Heart left ventricle (tissue), 16 donors: ENCODE data around the gene CNTRL. TPM values are rescaled to one million over a fixed set of nuclear protein-coding genes. Genes with fewer than 3 reads are reported as not detected.
"Not testable (repeated sequence)": the region's sequence is repeated elsewhere in the genome, so short reads cannot be mapped to it uniquely, and the experiment has no call there.

Experiments
- ATAC-seq, 4 donors: fragments of 200-7000 bp; cut with Tn5 transposase; one replicate each; pipeline ENCODE4 v1.9.1; 2020 to 2022; ENCODE audit warnings: moderate library complexity in 4 of 4, mild to moderate bottlenecking in 3 of 4, moderate number of reproducible peaks in 1 of 4
- DNase-seq, 5 donors: peaks; one replicate each; pipeline ENCODE4 v3.0.0-alpha.2; 2020
- H3K27ac ChIP-seq, 12 donors: fragments of 200-600 bp; sonication (generic) in 4 of 12; one replicate each; pipeline versions ENCODE4 v1.5.0 to v1.8.0; 2016 to 2022; ENCODE audit warnings: mild to moderate bottlenecking in 2 of 12
- H3K27me3 ChIP-seq, 9 donors: fragments of 200-600 bp; sonication (generic) in 2 of 9; one replicate each; pipeline versions ENCODE4 v1.5.1 to v1.8.0; 2016 to 2022; ENCODE audit warnings: mild to moderate bottlenecking in 3 of 9
- H3K36me3 ChIP-seq, 9 donors: fragments of 200-600 bp; sonication (generic) in 2 of 9; one replicate each; pipeline versions ENCODE4 v1.5.0 to v1.8.0; 2018 to 2022; ENCODE audit warnings: mild to moderate bottlenecking in 2 of 9
- H3K4me1 ChIP-seq, 12 donors: fragments of 200-600 bp; sonication (generic) in 4 of 12; one replicate each; pipeline versions ENCODE4 v1.5.0 to v1.8.0; 2016 to 2022; ENCODE audit warnings: mild to moderate bottlenecking in 3 of 12
- H3K4me3 ChIP-seq, 12 donors: fragments of 200-600 bp; sonication (generic) in 4 of 12; one replicate each; pipeline versions ENCODE4 v1.5.0 to v1.8.0; 2017 to 2022; ENCODE audit warnings: mild to moderate bottlenecking in 9 of 12, moderate library complexity in 4 of 12
- H3K9me3 ChIP-seq, 12 donors: fragments of 200-600 bp; sonication (generic) in 4 of 12; one replicate each; pipeline versions ENCODE4 v1.5.0 to v1.8.0; 2016 to 2022; ENCODE audit warnings: mild to moderate bottlenecking in 1 of 12
- POLR2A ChIP-seq, 2 donors: fragments of 450-650 bp; IDR thresholded peaks; one replicate each; pipeline ENCODE4 v1.6.1; 2017; ENCODE audit warnings: antibody characterized with exemption in 2 of 2, mild to moderate bottlenecking in 2 of 2, moderate library complexity in 2 of 2
- WGBS, 4 donors: extraction: QIAGEN DNeasy Blood & Tissue Kit in 2 of 4; methylation state at CpG; one replicate each; pipeline versions ENCODE4 v1.1.5 to v1.1.7; 2013 to 2018; 5-methylcytosine and 5-hydroxymethylcytosine counted together
- intact Hi-C, 10 donors: fragments of 100-400 bp; cut with DNase I; formaldehyde crosslinking; loops; one replicate each; pipeline versions ENCODE4 v1.11.1 to v1.14.2; 2022
- polyA plus RNA-seq, 2 donors: library from polyadenylated mRNA; stranded (reverse); fragments of 200-250 nt; gene quantifications; one replicate each; pipeline ENCODE4 v1.2.3, GENCODE V29; 2013
- total RNA-seq, 9 donors: library from RNA; depleted of rRNA in 2 of 9; stranded (reverse); fragments of >200 nt in 2 of 9; fragmentation: NEBNext Ultra II Directional in 3 of 9; extraction: Animal tissue kit (Norgen Biotek cat#: 25700) in 3 of 9; gene quantifications; one replicate each; pipeline versions ENCODE4 v1.1.0 to v1.2.4, GENCODE V29; 2016 to 2023
- TF ChIP-seq, protein P1 (sequence below), 12 donors: fragments of 200-600 bp; sonication (generic) in 4 of 12; IDR thresholded peaks; one replicate each; pipeline versions ENCODE4 v1.5.0 to v1.8.0; 2018 to 2022; ENCODE audit warnings: antibody characterized with exemption in 12 of 12, mild to moderate bottlenecking in 5 of 12
- donor health status: ischemic (EF 13 %, LVEDD 7.1; RV severe dilation, severe dysfunction).
- donor health status: healthy with polysubstance abuse.
- donor health status: DM: no; HTN: yes; CAD: no.
- donor health status: DM: no; HTN: no; CAD: no.
- donor health status: ischemic (EF 25% LVEDD 6.9; RV normal size, moderate dysfunction).
- donor health status: ischemic (EF 25% LVEDD 5.7; RV mildly dilated, moderate dysfunction).
- donor health status: healthy.
- donor health status: DM: yes; HTN: yes; CAD: no.
- donor health status: ischemic (EF 35%, LVEDD 5.7; RV mildly dilated, moderate dysfunction).
- donor health status: nonischemic (EF 11% LVEDD 7.7; RV severe dilation, severe dysfunction).
- donor health status: DM: yes; HTN: yes; CAD: no.
- donor health status: PGD.
- donor health status: ischemic (EF 29% LVEDD 5.4; RV normal size, mild dysfunction).
- donor health status: nonischemic (EF 23%, LVEDD 6.1; RV moderate dilation, normal function).

Gene CNTRL
- total and polyA plus RNA-seq, 11 donors, result 2.5 to 11.4 (median 3.7) TPM

DNA sequence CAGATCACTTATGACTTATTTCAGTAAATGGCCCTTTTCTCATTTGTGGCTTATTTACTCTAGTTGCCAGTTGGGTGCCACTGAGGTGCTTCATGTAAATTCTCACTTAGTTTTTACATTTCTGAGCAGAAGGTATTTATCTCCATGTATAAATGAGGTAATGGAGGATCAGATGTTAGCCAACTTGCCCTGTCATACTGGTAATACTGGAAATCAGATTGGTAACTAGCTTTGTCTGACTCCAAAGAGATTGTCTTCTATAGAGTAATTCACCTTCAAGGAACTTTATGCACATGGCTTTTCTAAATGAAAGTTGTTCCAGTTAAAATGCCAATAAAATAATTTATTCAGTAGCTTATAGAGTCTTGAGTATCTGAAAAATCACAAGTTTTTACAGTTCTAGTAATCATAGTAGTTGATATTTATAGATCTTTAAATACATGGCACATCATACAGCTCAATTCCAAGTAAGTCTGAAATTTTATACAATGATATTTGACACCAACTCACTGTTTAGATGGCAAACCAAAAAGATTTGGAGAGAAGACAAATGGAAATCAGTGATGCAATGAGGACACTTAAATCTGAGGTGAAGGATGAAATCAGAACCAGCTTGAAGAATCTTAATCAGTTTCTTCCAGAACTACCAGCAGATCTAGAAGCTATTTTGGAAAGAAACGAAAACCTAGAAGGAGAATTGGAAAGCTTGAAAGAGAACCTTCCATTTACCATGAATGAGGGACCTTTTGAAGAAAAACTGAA, 98.2 kb downstream of the CNTRL start:
- H3K4me1 ChIP-seq, result peaks cover 0 to 8% (median 0%) of the 10 kb centered on the region in 12 donors
- H3K36me3 ChIP-seq, result peaks cover 0 to 99% (median 87%) of the 10 kb centered on the region in 9 donors
- ATAC-seq (no peak), DNase-seq (no peak)
- no peaks in the 10 kb centered on the region for H3K9me3 ChIP-seq
- intact Hi-C loops, result no loop called here
- TF ChIP-seq POLR2A (IDR thresholded peaks at IDR 0.05), result no peak
- TF ChIP-seq, protein P1, sequence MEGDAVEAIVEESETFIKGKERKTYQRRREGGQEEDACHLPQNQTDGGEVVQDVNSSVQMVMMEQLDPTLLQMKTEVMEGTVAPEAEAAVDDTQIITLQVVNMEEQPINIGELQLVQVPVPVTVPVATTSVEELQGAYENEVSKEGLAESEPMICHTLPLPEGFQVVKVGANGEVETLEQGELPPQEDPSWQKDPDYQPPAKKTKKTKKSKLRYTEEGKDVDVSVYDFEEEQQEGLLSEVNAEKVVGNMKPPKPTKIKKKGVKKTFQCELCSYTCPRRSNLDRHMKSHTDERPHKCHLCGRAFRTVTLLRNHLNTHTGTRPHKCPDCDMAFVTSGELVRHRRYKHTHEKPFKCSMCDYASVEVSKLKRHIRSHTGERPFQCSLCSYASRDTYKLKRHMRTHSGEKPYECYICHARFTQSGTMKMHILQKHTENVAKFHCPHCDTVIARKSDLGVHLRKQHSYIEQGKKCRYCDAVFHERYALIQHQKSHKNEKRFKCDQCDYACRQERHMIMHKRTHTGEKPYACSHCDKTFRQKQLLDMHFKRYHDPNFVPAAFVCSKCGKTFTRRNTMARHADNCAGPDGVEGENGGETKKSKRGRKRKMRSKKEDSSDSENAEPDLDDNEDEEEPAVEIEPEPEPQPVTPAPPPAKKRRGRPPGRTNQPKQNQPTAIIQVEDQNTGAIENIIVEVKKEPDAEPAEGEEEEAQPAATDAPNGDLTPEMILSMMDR (IDR thresholded peaks at IDR 0.05), result no peak
- H3K27me3 ChIP-seq, result no peaks in the 10 kb centered on the region
- no peak overlapping the region for H3K4me3 ChIP-seq
- WGBS, 4 donors, result 92 to 100% (median 98%) methylated on average over 1 of the region's 1 CpG
- no peak overlapping the region for H3K27ac ChIP-seq

DNA sequence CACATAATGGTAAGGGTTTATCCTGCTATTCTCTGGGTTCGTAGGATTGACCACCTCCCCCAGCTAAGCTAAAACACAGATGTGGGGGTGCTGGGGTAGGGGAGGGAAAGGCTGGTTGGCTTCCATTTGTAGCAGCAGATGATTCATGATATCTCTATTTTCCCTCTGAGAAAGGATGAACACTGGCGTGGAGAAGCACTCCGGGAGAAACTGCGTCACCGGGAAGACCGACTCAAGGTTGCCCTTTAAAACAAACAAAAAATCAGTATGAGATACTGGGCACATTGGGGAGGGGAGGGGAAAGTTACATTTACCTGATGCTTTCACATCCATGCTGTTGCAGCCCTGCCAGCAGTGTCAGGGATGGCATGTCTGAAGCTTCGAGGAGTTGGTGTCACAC, 98.7 kb downstream of the CNTRL start:
- H3K36me3 ChIP-seq, result peaks cover 0 to 99% (median 87%) of the 10 kb centered on the region in 9 donors
- H3K27ac ChIP-seq, result no peak overlapping the region
- WGBS, 4 donors, result 95 to 96% (median 95%) methylated on average over 7 of the region's 7 CpGs
- TF ChIP-seq POLR2A (IDR thresholded peaks at IDR 0.05), result no peak
- no peak for ATAC-seq
- no peak for DNase-seq
- no peaks in the 10 kb centered on the region for H3K27me3 ChIP-seq
- H3K4me3 ChIP-seq, result no peak overlapping the region
- H3K4me1 ChIP-seq, result peaks cover 0 to 8% (median 0%) of the 10 kb centered on the region in 12 donors
- H3K9me3 ChIP-seq, result no peaks in the 10 kb centered on the region
- intact Hi-C loops, result no loop called here

DNA sequence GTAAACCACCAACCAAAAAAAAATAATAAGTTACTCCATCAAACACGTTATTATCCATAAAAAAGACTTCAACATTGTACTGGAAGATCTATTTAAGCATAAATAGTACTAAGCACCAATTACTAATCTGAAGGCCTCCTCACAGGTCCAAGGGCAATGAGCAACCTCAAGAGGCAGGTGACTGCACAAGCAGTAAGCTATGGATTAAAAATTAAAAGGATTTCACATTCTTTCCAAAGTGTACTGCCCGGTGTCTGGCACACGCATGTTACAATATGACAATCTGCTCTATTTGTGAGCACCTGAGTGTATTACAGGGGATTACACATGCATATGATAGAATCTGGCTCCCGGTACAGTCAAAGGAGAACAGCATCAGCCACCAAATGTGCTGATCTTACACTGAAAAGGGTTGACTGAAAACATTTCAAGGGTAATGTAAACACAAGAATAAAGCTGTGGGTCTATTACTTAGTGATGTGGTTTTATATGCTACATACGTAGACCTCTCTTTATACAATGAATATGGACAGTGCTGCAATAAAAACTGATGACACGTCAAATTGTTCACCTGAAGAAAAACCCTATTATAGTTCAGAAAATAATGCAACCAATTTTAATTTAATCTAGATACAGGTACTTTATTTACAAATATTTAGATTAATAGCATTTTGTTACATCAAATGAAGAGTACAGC, 104.1 kb downstream of the CNTRL start:
- no peaks in the 10 kb centered on the region for H3K27me3 ChIP-seq
- H3K36me3 ChIP-seq, result peaks cover 0 to 100% (median 83%) of the 10 kb centered on the region in 9 donors
- intact Hi-C loops, result no loop called here
- WGBS, 4 donors, result 86 to 91% (median 91%) methylated on average over 6 of the region's 6 CpGs
- TF ChIP-seq, protein P1 (IDR thresholded peaks at IDR 0.05), result no peak
- no peak for TF ChIP-seq POLR2A (IDR thresholded peaks at IDR 0.05)
- ATAC-seq (no peak), DNase-seq (no peak)
- H3K27ac ChIP-seq, result no peak overlapping the region
- no peaks in the 10 kb centered on the region for H3K9me3 ChIP-seq
- H3K4me3 ChIP-seq, result no peak overlapping the region
- H3K4me1 ChIP-seq, result peaks cover 0 to 40% (median 24%) of the 10 kb centered on the region in 12 donors

DNA sequence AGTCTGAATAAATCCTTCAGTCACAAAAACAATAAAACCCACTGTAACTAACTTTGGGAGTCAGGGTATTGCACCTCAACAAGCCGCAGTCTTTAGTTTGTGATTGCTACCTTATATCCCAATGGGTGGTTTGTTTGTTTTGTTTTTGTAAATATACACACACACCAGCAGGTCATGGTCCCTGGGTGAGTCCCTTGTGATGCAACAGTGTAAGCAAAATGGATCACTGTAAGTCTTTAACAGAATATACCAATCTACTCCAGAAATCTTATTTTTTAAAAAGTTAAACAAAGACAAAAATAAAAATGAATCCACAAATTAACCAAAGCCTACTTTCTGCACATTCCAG, 104.6 kb downstream of the CNTRL start:
- peaks cover 0 to 41% (median 27%) of the 10 kb centered on the region in 12 donors for H3K4me1 ChIP-seq
- ATAC-seq, H3K9me3 ChIP-seq, H3K27me3 ChIP-seq, DNase-seq, intact Hi-C loops, H3K4me3 ChIP-seq, H3K27ac ChIP-seq: not testable (repeated sequence)
- peaks cover 0 to 100% (median 78%) of the 10 kb centered on the region in 9 donors for H3K36me3 ChIP-seq
- 94 to 96% (median 96%) methylated on average over 1 of the region's 1 CpG for WGBS, 4 donors

DNA sequence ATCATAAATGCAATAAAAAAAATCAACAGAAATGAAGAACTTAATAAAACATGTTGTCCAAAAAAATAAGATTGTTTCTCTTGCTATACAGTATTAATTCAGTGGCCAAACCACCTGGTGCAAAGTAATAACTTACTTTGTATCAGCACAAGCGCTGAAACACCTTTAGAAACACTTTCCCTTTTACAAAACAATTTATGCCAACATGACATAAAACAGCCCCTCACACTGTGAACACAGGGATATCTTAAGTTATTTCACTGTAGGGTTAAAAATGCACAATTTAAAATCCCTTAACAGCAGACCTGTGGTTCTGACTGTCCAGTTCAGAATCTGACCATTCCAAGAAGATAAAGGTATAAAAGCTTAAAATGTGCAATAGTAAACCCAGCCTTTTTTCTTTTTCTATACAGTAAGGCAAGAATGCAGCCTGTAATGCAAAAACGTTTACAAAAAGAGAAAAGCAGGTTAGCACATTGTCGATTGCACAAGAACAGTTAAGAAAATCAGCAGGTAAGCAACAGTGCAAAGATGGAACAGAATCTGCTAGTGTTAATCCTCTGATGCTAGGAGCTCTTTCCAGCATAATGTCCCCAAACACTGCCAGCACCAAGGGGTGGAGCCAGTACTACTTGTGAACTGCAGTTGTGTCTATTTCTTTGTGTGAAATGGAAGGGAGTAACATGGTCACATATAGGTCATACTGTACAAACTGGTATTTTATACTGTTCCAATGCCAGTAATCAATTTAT, 105.4 kb downstream of the CNTRL start:
- Histone ChIP-seq H3K4me1 (peaks cover 0 to 49% (median 34%) of the 10 kb centered on the region in 12 donors), H3K4me3 (no peak overlapping the region), H3K27ac (no peak overlapping the region), H3K36me3 (peaks cover 0 to 92% (median 72%) of the 10 kb centered on the region in 9 donors), H3K9me3 (no peaks in the 10 kb centered on the region), H3K27me3 (no peaks in the 10 kb centered on the region)
- WGBS, 4 donors, result 75 to 93% (median 78%) methylated on average over 3 of the region's 3 CpGs
- TF ChIP-seq POLR2A (IDR thresholded peaks at IDR 0.05), result no peak
- TF ChIP-seq, protein P1 (IDR thresholded peaks at IDR 0.05), result no peak
- DNase-seq (no peak), ATAC-seq (no peak)
- intact Hi-C loops, result no loop called here
